ENCODE results near the gene GRM8.
A peak's percentile ranks its signal among the peaks of the same experiment; 100 is the strongest.
"Not testable (repeated sequence)": the region's sequence is repeated elsewhere in the genome, so short reads cannot be mapped to it uniquely, and the experiment has no call there.

GRM8 gene

DNA sequence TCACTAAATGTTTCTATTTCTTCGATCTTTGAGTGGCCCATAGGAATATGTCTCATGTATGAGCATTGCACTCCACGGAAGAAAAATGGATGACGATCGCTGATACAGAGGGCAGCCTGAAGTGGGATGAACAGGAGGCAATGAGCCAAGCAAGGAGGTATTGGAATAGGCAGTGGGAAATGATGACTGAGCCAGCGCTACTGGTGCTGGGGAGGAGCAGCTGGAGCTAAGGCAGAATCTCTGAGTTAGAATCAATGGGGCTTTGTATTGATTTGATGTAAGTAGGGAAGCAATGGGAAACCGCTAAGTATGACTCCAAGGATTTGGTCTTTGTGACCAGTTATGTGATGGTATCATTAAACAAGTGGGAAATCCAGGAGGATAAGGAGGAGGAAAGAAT is 345.1 kb downstream of the GRM8 start:
- not testable (repeated sequence) for DNase-seq

DNA sequence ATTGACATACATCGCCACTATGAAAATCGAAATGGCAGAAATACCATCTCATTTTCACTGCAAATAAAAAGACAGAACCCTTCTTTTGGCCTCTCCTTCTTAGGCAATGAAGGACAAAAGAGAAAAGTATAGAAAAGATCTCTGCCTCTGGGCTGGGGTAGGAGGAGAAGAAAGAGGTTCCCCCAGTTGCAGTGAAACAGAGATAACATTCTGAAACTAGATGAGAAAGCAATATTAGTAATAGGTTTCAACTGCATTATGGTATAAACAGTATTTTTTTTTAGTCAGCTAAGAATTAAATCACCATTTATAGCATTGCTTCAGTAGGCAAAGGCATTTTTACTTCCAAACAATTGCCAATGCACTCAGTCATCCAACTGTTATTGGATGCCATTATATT is 347.5 kb downstream of the GRM8 start:
- DNase-seq = not testable (repeated sequence)

DNA sequence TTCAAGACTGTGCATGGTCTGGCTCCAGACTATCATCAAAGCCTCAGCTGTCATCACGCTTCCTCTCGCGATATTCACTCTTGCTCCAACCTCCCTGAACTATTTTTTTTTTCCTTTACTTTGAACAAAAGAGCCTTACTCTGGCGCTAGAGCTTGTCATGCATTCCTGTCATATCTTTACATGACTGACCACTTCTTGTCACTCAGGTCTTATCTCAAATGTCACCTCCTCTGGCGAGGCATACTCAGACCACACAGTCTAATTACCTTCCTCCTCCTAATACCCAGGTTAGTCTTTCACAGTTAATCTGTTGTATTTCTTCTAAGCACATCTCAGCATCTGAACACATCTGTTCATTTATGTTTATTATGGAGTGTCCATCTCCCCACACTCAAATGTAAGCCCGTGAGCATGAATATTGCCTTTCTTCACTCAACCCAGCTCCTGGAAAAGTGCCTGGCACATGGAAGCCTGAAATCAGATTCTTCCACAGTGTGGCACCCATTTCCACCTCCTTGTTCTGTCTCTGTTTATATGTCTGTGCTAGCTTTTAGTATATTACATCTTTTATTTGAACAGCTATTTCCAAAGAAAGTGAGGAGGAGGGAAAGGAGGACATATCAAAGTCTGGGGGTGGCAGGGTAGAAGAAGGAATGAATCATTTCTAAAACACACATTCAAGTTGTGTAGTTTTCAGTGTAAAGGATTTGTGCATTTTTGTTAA is 351.5 kb downstream of the GRM8 start:
- DNase-seq = not testable (repeated sequence)

DNA sequence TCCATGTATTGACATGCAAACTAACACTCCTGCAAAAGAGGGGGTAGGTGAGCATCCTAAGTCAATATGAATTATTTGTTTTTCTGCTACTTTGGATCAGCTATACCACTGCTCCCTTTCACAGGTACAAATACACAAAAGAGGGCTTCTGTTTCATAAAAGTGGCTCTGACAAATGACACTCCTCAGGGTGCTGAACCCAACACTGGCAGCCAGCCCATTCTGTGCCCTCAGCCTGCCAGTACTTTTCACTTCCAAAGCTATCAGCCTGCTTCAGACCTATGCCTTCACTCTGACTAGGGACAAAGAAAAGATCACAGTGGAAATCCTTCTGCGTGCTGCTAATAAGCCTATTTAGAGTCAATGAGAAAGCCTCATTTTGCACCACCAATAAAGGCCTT is 364.8 kb downstream of the GRM8 start:
- DNase-seq = not testable (repeated sequence)

DNA sequence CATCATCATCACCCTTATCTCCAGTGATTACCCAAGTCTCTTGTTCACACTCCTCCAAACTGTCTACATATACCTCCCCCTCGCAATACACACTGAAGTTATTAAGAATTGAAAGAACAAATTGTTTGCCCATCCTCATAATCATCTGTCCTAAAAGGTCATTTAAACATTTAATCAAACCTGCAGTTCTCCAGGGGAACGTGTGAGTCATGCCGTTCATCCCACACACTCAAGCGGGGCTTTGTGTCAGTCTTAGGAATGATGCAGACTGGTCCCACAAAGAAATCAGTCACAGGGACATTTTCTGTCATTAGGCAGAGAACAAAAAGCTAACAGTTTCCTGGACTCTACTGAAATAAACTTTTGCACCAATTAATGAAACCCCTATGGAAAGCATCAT is 365.2 kb downstream of the GRM8 start:
- DNase-seq = not testable (repeated sequence)

DNA sequence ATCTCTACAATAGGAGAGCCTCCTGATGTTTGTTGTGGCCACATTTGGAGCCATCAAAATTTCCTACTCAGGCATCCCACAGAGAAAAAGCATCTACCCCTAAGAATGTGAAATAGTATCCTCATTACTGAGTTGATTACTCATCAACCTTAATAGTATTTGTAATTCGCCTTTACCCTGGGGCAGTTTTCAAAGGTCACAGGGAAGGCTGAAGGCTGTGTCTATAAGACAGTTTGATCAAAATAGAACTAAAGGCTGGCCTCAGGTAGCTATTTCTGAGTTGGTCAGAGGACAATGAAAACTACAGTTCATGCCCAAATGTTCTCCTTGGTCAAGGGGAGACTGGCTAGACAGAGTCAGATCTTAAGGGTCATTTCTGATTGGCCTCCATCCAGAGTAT is 370.0 kb downstream of the GRM8 start:
- DNase-seq = not testable (repeated sequence)

DNA sequence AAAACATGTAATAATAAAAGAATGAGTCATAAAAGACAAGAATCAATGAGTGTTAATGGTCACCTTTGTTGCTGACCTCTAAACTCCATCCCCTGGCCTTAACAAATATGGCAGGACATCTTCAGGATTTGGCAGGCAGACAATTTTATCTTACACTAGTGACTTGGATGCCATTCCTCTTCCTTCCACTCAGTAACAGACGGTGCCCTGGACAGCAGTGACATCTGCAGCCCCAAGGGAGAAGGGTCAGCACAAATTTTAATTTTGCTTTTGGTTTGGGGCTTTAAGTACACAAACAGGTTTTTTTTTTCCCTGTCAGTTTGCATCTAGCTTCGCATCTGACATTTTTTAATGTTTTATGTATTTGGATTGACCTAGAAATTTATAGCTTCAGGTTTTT is 370.8 kb downstream of the GRM8 start:
- DNase-seq = not testable (repeated sequence)

DNA sequence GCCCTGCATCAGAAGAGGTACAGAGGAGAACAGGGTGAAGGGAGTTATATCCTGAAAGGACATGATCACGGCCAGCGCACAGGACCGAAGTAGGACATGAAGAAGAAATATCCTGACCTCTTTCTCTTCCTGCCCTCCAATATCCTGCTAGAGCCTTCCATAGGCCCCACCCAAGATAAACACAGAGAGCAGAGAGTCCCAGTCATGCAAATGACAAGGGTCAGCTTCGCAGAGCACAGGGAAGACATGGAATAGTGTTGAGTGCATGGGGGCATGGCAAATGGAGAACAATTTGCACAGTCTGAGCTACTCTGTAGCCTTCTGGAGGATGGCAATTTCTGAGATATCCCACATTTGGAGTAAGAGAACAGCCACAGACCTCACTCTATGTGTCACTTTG is 371.4 kb downstream of the GRM8 start:
- DNase-seq = no peak

DNA sequence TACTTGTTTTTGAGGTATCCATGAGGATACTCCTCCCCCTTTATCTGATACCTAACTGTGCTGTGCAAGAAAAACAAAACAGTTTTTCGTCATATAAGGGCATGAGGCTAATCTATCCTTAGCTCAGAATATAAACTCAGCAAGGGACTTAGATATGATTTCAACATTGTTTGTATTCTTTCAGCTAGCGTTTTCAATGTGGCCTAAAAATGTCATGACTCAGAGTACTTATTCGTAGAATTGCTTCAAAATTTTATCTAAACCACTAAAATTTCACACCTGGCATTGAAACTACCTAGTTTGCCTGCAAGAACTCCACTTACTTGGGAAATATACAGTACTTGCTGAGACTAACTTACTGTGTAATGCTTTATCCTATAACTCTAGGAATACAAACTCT is 376.2 kb downstream of the GRM8 start:
- DNase-seq = not testable (repeated sequence)

DNA sequence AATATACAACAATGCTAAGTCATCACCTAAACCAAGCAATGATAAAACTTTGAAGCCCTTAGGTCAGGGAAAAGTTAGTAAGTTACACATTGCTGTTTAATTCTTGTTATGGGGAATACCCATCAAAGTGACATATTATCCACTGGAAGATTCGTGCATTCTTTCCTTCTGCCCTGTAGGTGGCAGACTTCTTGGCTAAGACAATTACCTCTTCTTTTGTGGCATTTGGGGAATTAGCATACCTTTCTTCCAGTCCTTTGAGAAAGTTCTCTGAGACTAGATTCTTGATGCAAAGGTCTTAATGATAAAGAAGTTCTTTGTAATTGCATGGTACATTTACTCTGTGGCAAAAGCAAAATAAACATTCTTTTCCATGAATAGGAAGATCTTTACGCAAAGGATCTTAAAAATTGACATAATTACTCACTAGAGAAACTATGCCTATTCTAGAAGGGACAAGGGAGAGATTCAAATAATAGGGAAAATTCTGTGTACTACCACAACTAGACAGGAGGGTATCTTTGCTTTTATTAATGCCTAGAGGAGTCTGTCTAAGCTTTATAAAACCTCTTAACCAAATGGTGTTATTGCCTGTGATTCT is 395.9 kb downstream of the GRM8 start:
- peak; percentile 2 for DNase-seq

DNA sequence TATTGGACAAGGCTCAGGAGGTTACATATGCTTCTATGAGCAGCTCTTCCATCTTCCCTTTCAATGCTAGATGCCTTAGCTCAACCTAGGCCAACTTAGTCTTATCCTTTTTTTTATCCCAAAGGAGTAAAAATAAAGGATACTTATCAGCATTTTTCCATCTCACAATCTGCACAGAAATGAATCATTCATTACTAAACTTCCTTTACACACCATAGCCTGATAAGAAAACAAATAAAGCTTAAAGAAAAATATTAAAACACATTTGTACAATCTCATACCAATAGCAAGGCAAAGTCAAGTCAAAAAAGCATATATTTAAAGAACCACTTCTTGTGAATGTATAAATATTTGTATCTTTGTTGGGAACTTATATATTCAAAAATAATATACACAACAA is 407.4 kb downstream of the GRM8 start:
- DNase-seq = peak; percentile 3

DNA sequence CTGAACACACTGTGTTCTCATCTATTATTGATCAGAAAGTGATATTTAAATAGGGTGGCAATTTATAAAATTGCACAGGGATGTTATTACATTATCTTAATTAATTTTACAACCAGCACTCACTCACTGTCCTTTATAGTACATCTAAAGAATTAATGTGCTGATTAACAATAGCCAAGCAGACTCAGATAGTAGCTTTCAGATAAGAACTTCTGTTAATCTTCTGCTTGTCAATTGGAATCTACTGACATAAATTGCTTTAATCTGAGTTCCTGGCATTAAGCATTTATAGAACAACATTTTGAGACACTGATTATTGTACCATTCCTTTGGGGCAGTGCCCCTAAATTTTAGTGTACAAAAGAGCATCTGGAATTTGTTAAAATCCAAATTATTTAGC is 408.9 kb downstream of the GRM8 start:
- no peak for DNase-seq

DNA sequence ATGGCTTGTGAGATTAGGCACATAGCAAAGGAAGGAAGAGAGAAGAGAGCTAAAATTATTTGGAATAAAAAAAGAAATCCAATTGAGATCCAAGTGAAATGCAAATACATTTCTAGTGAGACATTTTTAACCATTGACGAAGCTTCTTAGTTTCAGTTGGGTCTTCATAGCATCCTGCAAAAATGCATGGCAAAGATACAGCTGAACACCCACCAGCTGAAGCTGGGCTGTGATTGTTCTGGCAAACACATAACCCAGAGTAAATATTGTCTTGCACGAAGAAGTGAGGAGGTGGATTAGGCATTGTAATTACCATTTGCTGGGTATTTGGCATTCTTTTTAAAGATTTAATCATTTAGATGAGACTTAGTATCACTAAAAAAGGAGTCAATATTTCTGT is 409.4 kb downstream of the GRM8 start:
- no peak for DNase-seq

DNA sequence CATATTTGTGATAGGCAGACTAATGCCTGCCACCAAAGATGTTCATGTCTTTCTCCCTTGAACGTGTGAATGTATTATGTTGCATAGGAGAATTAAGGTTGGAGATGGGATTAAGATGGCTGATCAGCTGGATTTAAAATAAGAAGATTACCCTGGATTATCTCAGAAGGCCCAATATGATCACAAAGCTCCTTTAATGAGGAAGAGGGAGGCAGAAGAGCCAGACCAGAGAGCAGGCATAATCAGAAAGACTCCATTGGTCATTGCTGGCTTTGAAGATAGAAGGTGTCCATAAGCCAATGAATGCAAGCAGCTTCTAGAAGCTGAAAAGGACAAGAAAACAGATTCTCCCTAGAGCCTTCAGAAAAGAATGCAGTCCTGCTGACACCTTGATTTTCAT is 410.3 kb downstream of the GRM8 start:
- no peak for DNase-seq

DNA sequence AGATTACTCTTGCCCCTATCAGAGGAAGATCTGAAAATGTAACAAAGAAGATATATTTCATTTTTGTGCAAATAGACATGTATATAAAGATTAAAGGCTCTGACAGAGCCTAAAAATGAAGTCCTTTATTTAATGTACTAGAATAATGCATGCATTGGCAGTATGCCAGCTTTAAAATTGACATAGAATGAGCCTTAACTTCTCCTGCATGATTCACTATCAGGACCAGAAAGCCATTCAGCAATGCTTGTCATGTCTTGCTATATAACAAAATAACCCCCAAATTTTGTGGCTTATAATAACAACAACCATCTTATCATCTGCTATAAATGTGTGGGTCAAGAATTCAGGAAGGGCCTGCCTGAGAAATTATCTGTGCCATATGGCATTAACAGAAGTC is 411.9 kb downstream of the GRM8 start:
- no peak for DNase-seq

DNA sequence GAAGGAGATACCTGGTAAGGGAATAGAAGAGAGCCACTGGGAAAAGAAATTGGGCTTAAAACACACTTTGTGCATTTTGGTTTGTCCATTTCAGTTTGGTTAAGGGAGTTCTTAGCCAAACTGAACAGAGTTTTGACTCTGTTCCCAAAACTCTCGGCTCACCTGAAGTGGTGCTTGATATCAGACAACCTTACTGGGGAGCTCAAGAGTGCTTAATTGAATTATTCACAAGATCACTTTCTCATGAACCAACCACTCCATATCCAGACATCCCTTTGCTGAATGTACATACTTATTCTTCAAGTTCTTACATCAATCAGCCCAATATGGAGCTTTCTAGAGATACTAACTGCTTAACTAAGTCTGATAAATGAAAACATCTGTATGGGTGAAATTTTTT is 413.1 kb downstream of the GRM8 start:
- no peak for DNase-seq

DNA sequence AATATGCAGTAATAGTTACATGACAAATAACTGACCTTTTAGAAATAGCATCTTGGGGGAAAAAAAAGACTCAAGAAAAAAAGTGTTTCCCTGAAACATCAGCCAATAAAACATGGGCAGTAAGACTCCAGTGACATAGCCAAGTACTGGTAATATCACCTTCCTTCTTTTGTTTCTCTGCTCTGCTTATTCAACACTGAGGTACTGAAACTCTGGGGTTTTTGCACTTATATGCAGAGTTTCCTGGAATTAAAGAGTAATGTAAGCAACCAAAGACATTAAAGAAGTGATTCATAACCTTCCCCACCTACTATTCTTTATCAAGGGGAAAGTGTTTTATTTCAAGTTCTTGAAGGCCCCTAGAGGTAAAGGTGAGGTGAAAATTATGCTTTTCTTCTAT is 414.5 kb downstream of the GRM8 start:
- no peak for DNase-seq

DNA sequence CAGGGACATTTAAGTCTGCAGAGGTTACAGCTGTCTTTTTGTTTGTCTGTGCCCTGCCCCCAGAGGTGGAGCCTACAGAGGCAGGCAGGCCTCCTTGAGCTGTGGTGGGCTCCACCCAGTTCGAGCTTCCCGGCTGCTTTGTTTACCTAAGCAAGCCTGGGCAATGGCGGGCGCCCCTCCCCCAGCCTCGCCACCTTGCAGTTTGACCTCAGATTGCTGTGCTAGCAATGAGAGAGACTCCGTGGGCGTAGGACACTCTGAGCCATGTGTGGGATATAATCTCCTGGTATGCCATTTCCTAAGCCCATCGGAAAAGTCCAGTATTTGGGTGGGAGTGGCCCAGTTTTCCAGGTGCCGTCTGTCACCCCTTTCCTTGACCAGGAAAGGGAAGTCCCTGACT is 421.5 kb downstream of the GRM8 start:
- DNase-seq = not testable (repeated sequence)

DNA sequence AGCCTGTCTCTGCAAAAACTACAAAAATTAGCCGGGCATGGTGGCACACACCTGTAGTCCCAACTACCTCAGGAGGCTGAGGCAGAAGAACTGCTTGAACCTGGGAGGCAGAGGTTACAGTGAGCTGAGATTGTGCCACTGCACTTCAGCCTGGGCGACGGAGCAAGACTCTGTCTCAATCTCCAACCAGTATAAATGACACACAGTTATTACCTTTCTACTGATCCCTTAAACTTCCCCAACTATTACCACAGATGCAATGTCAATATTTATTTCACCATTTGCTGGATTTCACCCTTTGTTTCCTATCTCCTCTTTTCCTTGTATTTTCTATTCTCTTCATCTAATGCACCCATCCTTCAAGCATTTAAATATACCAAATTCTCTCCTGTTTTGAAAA is 431.8 kb downstream of the GRM8 start:
- DNase-seq = no peak

DNA sequence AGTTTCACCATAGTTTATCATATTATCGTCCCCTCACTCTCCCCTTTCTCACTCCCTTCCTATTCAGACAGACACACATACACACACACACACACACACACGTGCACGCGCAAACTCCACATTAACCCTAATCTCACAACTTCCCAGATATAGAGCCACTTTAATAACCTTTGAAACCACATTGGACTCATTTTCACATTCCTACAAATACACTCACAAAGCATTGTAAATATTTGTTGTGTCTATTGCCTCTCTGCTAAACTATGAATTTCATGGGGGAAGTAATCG is 433.6 kb downstream of the GRM8 start:
- no peak for DNase-seq

DNA sequence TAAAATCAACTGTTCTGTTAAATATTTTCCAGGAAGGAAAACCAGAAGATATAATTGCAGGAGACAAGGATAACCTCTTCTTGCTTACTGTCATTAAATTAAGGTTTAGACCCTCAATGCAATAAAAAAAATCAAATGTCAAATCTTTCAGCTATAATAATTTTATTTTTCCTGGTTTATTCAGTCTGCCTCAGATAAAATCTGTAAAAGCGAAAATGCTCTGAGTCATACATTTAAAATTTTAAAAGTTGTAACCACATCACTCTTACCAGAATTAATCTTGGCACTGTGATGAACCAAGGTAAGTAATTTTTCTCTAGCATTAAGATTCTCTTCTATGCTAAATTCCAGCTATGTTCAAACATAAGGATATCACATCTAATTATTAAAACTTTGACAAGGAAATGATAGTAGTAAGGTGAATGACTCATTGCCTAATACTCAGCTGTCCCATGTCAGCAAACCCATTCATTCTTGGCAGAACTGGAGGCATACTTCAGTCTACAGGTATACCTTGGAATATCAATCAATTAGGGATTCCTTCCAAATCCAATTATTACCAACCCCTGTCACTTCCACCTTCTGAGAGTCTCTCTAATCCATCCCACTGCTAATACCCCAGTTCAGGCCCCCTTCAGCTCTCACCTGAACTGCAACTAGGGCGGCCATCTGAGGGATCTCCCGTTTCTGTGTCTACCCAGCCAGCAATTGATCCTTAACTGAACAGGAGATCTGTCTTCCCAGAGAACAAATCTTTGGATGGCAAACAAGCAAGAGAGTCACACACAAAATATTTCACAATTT is 434.1 kb downstream of the GRM8 start:
- DNase-seq = no peak

DNA sequence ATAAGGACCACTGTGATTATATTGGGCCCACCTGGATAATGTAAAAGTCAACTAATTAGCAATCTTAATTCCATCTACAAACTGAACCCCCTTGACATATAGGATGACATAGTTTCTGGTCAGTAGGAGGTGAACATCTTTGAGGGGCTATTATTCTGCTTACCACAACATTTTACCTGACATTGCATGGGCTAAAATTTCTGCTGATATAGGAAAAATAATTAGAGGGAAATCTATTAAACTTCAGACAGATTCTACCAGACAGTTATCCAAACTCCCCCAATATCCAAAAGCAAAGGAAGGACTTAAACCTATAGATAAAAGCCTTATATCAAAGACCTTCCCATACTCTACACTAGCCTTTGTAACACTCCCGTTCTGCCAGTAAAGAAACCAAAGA is 443.6 kb downstream of the GRM8 start:
- no peak for DNase-seq

DNA sequence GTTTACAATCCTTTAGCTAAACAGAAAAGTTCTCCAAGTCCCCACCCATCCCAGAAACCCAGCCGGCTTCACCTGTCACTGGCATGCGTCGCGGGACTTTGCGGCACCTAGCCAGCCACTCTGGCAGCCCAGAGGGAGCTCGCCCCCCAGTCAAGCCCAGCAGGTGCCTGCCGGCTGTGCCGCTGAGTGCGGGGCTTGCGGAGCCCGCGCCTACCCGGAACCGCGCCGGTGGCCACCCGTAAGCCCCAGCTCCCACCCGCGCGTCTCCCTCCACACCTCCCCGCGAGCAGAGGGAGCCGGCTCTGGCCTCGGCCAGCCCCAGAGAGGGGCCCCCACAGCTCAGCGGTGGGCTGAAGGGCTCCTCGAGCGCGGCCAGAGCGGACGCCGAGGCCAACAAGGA is 446.1 kb downstream of the GRM8 start:
- no peak for DNase-seq

DNA sequence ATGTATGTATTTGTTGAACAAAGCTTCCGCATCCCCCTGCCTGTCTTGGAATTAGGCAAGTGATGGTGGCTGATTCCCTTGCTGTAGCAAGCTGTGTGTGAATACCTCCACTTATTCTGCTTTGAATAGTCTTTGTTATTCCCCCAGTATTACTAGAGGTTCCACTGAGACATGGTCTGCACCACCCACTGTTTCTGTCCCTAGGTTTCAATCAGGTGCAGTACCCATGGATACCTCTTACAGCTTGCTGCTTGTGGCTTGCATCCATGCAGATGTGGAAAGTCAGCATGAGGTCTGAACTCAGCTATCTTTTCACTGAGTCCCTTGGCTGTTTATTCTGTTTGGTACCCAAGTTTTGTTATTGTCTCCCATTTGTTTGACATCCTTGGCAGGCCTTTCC is 447.4 kb downstream of the GRM8 start:
- no peak for DNase-seq

Data from fibroblast of skin of back (primary cell).